GM19035 (cell line): ENCODE data around the gene SLC16A8.
A peak's percentile ranks its signal among the peaks of the same experiment; 100 is the strongest.

Source experiments
- ATAC-seq: cut with Tn5 transposase; IDR thresholded peaks from one replicate; pipeline ENCODE4 v1.9.1; 2021; ENCODE audit not compliant: unreplicated experiment

Gene SLC16A8

GRCh38 chr22:38074181-38075104 is 9.5 kb downstream of the SLC16A8 start:
- ATAC-seq = no peak

- ATAC-seq = no peak
Measured at GRCh38 chr22:38073150-38074130, 10.5 kb downstream of the SLC16A8 start.

- ATAC-seq = no peak
Measured at GRCh38 chr22:38072322-38073149, 11.4 kb downstream of the SLC16A8 start.

- ATAC-seq = no peak
Measured at GRCh38 chr22:38071421-38072321, 12.3 kb downstream of the SLC16A8 start.

GRCh38 chr22:38070250-38070921 is 13.6 kb downstream of the SLC16A8 start:
- no peak for ATAC-seq

- no peak for ATAC-seq
Measured at GRCh38 chr22:38069372-38070249, 14.4 kb downstream of the SLC16A8 start.

GRCh38 chr22:38068641-38069371 is 15.2 kb downstream of the SLC16A8 start:
- ATAC-seq = no peak

- no peak for ATAC-seq
Measured at GRCh38 chr22:38067761-38068360, 16.1 kb downstream of the SLC16A8 start.

- ATAC-seq = no peak
Measured at GRCh38 chr22:38067028-38067415, 17.0 kb downstream of the SLC16A8 start.

- no peak for ATAC-seq
Measured at GRCh38 chr22:38066381-38067027, 17.5 kb downstream of the SLC16A8 start.

- no peak for ATAC-seq
Measured at GRCh38 chr22:38065539-38065938, 18.4 kb downstream of the SLC16A8 start.

GRCh38 chr22:38062791-38063190 is 21.2 kb downstream of the SLC16A8 start:
- ATAC-seq = no peak

- ATAC-seq = peak; percentile 48
Measured at GRCh38 chr22:38056969-38057891, 26.8 kb downstream of the SLC16A8 start, which contains the start of gene PICK1. PICK1 (plus strand) TSS chr22:38057404; CDS start chr22:38057810, 406 bp downstream.

GRCh38 chr22:38051900-38052862 is 31.8 kb downstream of the SLC16A8 start:
- ATAC-seq = peak; percentile 58
